ENCODE data around the gene TRIM5.

Gene TRIM5

GRCh38 chr11:5624489-5625279 is 60.2 kb downstream of the TRIM5 start, which contains the start of gene TRIM34:
TRIM34 (plus strand) TSS chr11:5625001; CDS start chr11:5632332, 7,331 bp downstream.
- DNase-seq (ENCODE audit: low spot score) = peak; percentile 87

DNA sequence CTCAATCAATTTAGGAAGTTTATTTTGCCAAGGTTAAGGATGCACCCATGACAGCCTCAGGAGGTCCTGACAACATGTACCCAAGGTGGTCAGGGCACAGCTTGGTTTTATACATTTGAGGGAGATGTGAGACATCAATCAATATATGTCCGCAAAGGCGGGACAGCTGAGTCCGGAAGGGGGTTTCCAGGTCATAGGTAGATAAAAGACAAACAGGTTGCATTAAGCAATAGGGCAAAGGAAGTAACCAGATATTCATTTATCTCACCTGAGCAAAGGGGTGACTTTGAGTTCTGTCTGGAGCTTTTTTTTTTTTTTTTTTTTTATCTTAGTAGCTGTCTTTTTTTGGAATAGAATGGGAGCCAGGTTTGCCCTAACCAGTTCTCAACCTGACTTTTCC is 62.1 kb downstream of the TRIM5 start:
- no peak for DNase-seq (ENCODE audit: low spot score)

GRCh38 chr11:5621580-5621979 is 63.3 kb downstream of the TRIM5 start:
- DNase-seq (ENCODE audit: low spot score) = no peak

- DNase-seq (ENCODE audit: low spot score) = peak; percentile 76
Measured at GRCh38 chr11:5620651-5621521, 64.0 kb downstream of the TRIM5 start.

DNA sequence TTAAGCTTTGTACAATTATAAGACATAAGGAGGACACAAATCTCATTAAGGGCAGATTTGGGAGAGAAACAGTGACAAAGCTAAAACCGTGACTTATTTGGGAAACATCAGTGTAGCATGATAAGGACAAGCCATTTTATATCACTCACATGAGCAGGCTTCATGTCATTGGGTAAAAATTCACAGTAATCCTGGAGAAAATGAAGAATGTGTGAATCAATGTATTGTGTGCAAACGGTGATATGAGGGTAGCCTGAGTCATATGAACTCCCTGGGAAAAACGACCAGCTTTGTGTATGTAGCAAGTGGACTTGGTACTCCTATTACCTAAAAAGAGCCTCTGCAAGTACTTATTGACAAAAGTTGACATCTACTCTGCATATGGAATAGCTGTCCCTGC is 66.1 kb downstream of the TRIM5 start:
- peak; percentile 56 for DNase-seq (ENCODE audit: low spot score)

All from AG08395 (cell line).